Measurements from ENCODE around the gene TGFA.

DNA sequence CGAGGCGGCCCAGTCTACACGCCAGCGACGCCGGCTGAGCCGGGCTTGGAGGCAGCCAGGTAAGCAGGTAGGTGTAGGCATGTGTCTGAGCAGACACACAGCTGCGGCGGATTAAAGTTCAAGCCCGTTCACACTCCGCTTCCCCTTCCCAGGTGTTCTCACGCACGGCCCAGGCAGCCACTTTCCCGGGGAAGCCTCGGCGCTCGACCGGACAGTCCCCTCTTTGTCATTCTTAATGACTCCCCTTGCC lies 367 bp downstream of the TGFA start:
- TF ChIP-seq, protein P1, sequence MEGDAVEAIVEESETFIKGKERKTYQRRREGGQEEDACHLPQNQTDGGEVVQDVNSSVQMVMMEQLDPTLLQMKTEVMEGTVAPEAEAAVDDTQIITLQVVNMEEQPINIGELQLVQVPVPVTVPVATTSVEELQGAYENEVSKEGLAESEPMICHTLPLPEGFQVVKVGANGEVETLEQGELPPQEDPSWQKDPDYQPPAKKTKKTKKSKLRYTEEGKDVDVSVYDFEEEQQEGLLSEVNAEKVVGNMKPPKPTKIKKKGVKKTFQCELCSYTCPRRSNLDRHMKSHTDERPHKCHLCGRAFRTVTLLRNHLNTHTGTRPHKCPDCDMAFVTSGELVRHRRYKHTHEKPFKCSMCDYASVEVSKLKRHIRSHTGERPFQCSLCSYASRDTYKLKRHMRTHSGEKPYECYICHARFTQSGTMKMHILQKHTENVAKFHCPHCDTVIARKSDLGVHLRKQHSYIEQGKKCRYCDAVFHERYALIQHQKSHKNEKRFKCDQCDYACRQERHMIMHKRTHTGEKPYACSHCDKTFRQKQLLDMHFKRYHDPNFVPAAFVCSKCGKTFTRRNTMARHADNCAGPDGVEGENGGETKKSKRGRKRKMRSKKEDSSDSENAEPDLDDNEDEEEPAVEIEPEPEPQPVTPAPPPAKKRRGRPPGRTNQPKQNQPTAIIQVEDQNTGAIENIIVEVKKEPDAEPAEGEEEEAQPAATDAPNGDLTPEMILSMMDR (optimal IDR thresholded peaks at IDR 0.05 in 1 of 3, IDR thresholded peaks at IDR 0.05 in 1 of 3, conservative IDR thresholded peaks at IDR 0.05 in 1 of 3; ENCODE audit: extremely low read depth in 1 of 3, insufficient read depth in 2 of 3, low read length in 3 of 3), result no peak
- TF ChIP-seq EZH2 (IDR thresholded peaks at IDR 0.05; ENCODE audit: low read length), result no peak
